Activated B cell treated with CpG ODN at 0.5 μM for 24 hours (primary cell): Measurements from ENCODE around the gene NUDCD2. TPM values are rescaled to one million over a fixed set of nuclear protein-coding genes. Genes with fewer than 3 reads are reported as not detected.
"Not testable (repeated sequence)": the region's sequence is repeated elsewhere in the genome, so short reads cannot be mapped to it uniquely, and the experiment has no call there.

Experiments
- ATAC-seq: fragments of 200-7000 bp; cut with Tn5 transposase; one replicate; pipeline ENCODE4 v1.10.0; 2021; ENCODE audit warnings: low read depth, mild to moderate bottlenecking, moderate library complexity
- CTCF ChIA-PET: fragments of 350-600 bp; sonication (Branson Sonifier 250); formaldehyde crosslinking; loops from one replicate; lab custom pipeline; 2021; ENCODE audit warnings: antibody characterized with exemption; lab: Charles Lee
- POLR2A ChIA-PET: fragments of 350-600 bp; sonication (Branson Sonifier 250); formaldehyde crosslinking; loops from one replicate; lab custom pipeline; 2021; ENCODE audit warnings: antibody characterized with exemption; lab: Charles Lee
- DNase-seq: peaks from one replicate; pipeline ENCODE4 v3.0.0; 2022
- H3K27ac Mint-ChIP-seq: one replicate; pipeline ENCODE4 v1.8.0; 2020; ENCODE audit warnings: mixed read lengths
- H3K27me3 Mint-ChIP-seq: one replicate; pipeline ENCODE4 v1.8.0; 2021; ENCODE audit warnings: mixed read lengths
- H3K36me3 Mint-ChIP-seq: one replicate; pipeline ENCODE4 v1.8.0; 2021; ENCODE audit warnings: low read depth, mixed read lengths
- H3K4me1 Mint-ChIP-seq: one replicate; pipeline ENCODE4 v1.8.0; 2021; ENCODE audit warnings: mixed read lengths
- H3K4me3 Mint-ChIP-seq: one replicate; pipeline ENCODE4 v1.8.0; 2020; ENCODE audit warnings: mild to moderate bottlenecking, mixed read lengths
- H3K9me3 Mint-ChIP-seq: one replicate; pipeline ENCODE4 v1.8.0; 2020; ENCODE audit warnings: mixed read lengths
- CTCF ChIP-seq: fragments of 200-600 bp; IDR thresholded peaks from one replicate; pipeline ENCODE4 v1.8.0; 2022; ENCODE audit warnings: antibody characterized with exemption, mild to moderate bottlenecking
- intact Hi-C: fragments of 100-400 bp; cut with micrococcal nuclease; formaldehyde crosslinking; loops from one replicate; pipeline ENCODE4 v1.15.1; 2024
- total RNA-seq: library from RNA; stranded (reverse); gene quantifications from 2 replicates; pipeline ENCODE4 v1.2.3, GENCODE V29; 2022

The NUDCD2 gene
- total RNA-seq, 1 donor from 2014 or later, result 28.1 TPM

GRCh38 chr5:163437011-163437308 is 22.9 kb downstream of the NUDCD2 start:
- DNase-seq (no peak), ATAC-seq (no peak)
- POLR2A ChIA-PET, result interaction anchor here (1.0 to 3.6 kb wide), 5 partner anchors 23 to 70 kb away, joined by 3 to 91 read pairs (median 5); partner anchors contain the start of genes HMMR, MAT2B and NUDCD2
- H3K9me3 Mint-ChIP-seq, result no peaks in the 10 kb centered on the region
- TF ChIP-seq CTCF, result no peak
- peaks cover 20% of the 10 kb centered on the region for H3K36me3 Mint-ChIP-seq
- H3K27ac Mint-ChIP-seq, result peak overlapping the region; percentile 89
- H3K27me3 Mint-ChIP-seq, result no peaks in the 10 kb centered on the region
- CTCF ChIA-PET, result interaction anchor here (1.5 kb wide), 1 partner anchor 23 kb away, joined by 7 read pairs; the partner anchor contains the start of genes HMMR and NUDCD2
- intact Hi-C loops, result loop anchor here (1.0 kb wide), 3 partner anchors 23 to 478 kb away; partner anchors contain the start of genes HMMR, MAT2B and NUDCD2
- H3K4me3 Mint-ChIP-seq, result peak overlapping the region; percentile 89
- peaks cover 34% of the 10 kb centered on the region for H3K4me1 Mint-ChIP-seq

- CTCF ChIA-PET, result no interaction called here
- H3K4me3 Mint-ChIP-seq, result peak overlapping the region; percentile 89
- peaks cover 34% of the 10 kb centered on the region for H3K4me1 Mint-ChIP-seq
- POLR2A ChIA-PET, result no interaction called here
- intact Hi-C loops, result no loop called here
- H3K27me3 Mint-ChIP-seq, result no peaks in the 10 kb centered on the region
- no peak for TF ChIP-seq CTCF
- ATAC-seq (no peak), DNase-seq (no peak)
- H3K27ac Mint-ChIP-seq, result peak overlapping the region; percentile 89
- no peaks in the 10 kb centered on the region for H3K9me3 Mint-ChIP-seq
- peaks cover 18% of the 10 kb centered on the region for H3K36me3 Mint-ChIP-seq
These were observed 23.4 kb downstream of the NUDCD2 start for GRCh38 chr5:163436515-163436914.

GRCh38 chr5:163434401-163434866 is 25.5 kb downstream of the NUDCD2 start:
- intact Hi-C loops, result no loop called here
- H3K27ac Mint-ChIP-seq, result no peak overlapping the region
- no peaks in the 10 kb centered on the region for H3K9me3 Mint-ChIP-seq
- ChIA-PET CTCF (no interaction called here), POLR2A (interaction anchor here (0.7 kb wide), 1 partner anchor 26 kb away, joined by 3 read pairs; the partner anchor contains the start of genes HMMR and NUDCD2)
- peaks cover 28% of the 10 kb centered on the region for H3K4me1 Mint-ChIP-seq
- no peak for TF ChIP-seq CTCF
- peaks cover 3% of the 10 kb centered on the region for H3K36me3 Mint-ChIP-seq
- H3K4me3 Mint-ChIP-seq, result no peak overlapping the region
- DNase-seq (no peak), ATAC-seq (no peak)
- no peaks in the 10 kb centered on the region for H3K27me3 Mint-ChIP-seq

GRCh38 chr5:163433271-163433670 is 26.6 kb downstream of the NUDCD2 start:
- ATAC-seq, result no peak
- Mint-ChIP-seq H3K9me3 (no peaks in the 10 kb centered on the region), H3K27ac (no peak overlapping the region), H3K4me3 (no peak overlapping the region), H3K36me3 (peaks cover 2% of the 10 kb centered on the region), H3K27me3 (no peaks in the 10 kb centered on the region), H3K4me1 (peaks cover 16% of the 10 kb centered on the region)
- no peak for TF ChIP-seq CTCF
- ChIA-PET POLR2A (no interaction called here), CTCF (interaction anchor here (1.2 kb wide), 1 partner anchor 25 kb away, joined by 3 read pairs; no protein-coding TSS in a partner anchor)
- DNase-seq, result no peak
- intact Hi-C loops, result no loop called here

- no peak for TF ChIP-seq CTCF
These were observed 27.4 kb downstream of the NUDCD2 start for GRCh38 chr5:163432544-163432943.

GRCh38 chr5:163426128-163426527 is 33.8 kb downstream of the NUDCD2 start:
- H3K27me3 Mint-ChIP-seq, intact Hi-C loops, ATAC-seq, H3K36me3 Mint-ChIP-seq, H3K4me1 Mint-ChIP-seq, CTCF ChIA-PET, DNase-seq, H3K4me3 Mint-ChIP-seq, H3K9me3 Mint-ChIP-seq, H3K27ac Mint-ChIP-seq: not testable (repeated sequence)
- POLR2A ChIA-PET, result interaction anchor here (0.6 kb wide), 1 partner anchor 22 kb away, joined by 3 read pairs; no protein-coding TSS in a partner anchor

More at GRCh38 chr5:163432544-163432943, 27.4 kb downstream of the NUDCD2 start:
- H3K9me3 Mint-ChIP-seq, result no peaks in the 10 kb centered on the region
- H3K36me3 Mint-ChIP-seq, result no peaks in the 10 kb centered on the region
- no peak overlapping the region for H3K27ac Mint-ChIP-seq
- POLR2A ChIA-PET, result no interaction called here
- no peak overlapping the region for H3K4me3 Mint-ChIP-seq
- DNase-seq (no peak), ATAC-seq (no peak)
- intact Hi-C loops, result no loop called here
- H3K4me1 Mint-ChIP-seq, result peaks cover 12% of the 10 kb centered on the region
- H3K27me3 Mint-ChIP-seq, result no peaks in the 10 kb centered on the region
- CTCF ChIA-PET, result no interaction called here
